ENCODE data around the gene EXD1. TPM values are rescaled to one million over a fixed set of nuclear protein-coding genes. Genes with fewer than 3 reads are reported as not detected.

EXD1 gene
- total and polyA plus RNA-seq, 4 donors: not detected

DNA sequence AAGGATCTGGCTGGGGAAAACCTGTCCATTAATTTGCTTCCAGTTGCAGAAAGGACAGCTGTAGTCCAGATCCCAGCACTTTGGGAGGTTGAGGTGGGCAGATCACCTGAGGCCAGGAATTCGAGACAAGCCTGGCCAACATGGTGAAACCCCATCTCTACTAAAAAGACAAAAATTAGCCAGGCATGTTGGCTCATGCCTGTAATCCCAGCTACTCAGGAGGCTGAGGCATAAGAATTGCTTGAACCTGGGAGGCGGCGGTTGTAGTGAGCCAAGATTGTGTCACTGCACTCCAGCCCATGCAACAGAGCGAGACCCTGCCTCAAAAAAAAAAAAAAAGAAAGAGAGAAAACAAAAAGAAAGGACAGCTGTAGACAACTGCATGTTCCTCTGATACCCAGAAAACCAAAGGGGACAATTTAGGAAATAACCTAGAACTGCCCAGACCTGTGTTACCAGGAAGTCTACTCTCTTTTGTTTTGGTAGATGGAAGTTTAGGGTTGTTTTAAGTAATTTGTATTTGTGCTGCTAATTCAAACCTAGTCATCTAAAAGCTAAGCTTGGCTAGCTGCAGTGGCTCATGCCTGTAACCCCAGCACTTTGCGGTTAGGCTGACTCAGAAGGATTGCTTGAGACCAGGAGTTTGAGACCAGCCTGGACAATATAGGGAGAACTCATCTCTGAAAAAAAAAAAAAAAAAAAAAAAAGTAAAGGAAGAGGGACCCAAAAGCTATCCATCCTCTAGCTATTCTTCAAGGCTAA lies 22.7 kb downstream of the EXD1 start:
- no peak overlapping the region for H3K4me3 ChIP-seq (ENCODE audit: low read depth in 1 of 3, low read length in 3 of 3)
- H3K36me3 ChIP-seq (ENCODE audit: control insufficient read depth in 4 of 4, insufficient read depth in 3 of 4, low read depth in 1 of 4, low read length in 3 of 4): no peaks in the 10 kb centered on the region
- WGBS: 95% methylated on average over 5 of the region's 5 CpGs
- DNase-seq (ENCODE audit: low spot score): no peak
- no peak overlapping the region for H3K27ac ChIP-seq (ENCODE audit: low read depth in 1 of 2, low read length in 2 of 2)
- no peaks in the 10 kb centered on the region for H3K27me3 ChIP-seq (ENCODE audit: control insufficient read depth in 4 of 4, insufficient read depth in 4 of 4, low read length in 3 of 4)
- no peak overlapping the region for H3K9ac ChIP-seq (ENCODE audit: low read depth in 1 of 2, low read length in 2 of 2)
- no peak for TF ChIP-seq NR2F2 (IDR thresholded peaks at IDR 0.05)
- TF ChIP-seq ZBTB33 (IDR thresholded peaks at IDR 0.05): no peak
- no peak for TF ChIP-seq EGR1 (IDR thresholded peaks at IDR 0.05; ENCODE audit: low read depth in 2 of 2)
- TF ChIP-seq, protein P1, sequence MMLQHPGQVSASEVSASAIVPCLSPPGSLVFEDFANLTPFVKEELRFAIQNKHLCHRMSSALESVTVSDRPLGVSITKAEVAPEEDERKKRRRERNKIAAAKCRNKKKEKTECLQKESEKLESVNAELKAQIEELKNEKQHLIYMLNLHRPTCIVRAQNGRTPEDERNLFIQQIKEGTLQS (IDR thresholded peaks at IDR 0.05): no peak
- no peak for TF ChIP-seq YY1 (IDR thresholded peaks at IDR 0.05)
- TF ChIP-seq FOXA1 (IDR thresholded peaks at IDR 0.05): no peak
- no peak for TF ChIP-seq RXRA (IDR thresholded peaks at IDR 0.05)
- no peak for TF ChIP-seq FOXA2 (IDR thresholded peaks at IDR 0.05)
- TF ChIP-seq GABPA (IDR thresholded peaks at IDR 0.05 in 1 of 2, conservative IDR thresholded peaks at IDR 0.05 in 1 of 2): no peak
- TF ChIP-seq, protein P2, sequence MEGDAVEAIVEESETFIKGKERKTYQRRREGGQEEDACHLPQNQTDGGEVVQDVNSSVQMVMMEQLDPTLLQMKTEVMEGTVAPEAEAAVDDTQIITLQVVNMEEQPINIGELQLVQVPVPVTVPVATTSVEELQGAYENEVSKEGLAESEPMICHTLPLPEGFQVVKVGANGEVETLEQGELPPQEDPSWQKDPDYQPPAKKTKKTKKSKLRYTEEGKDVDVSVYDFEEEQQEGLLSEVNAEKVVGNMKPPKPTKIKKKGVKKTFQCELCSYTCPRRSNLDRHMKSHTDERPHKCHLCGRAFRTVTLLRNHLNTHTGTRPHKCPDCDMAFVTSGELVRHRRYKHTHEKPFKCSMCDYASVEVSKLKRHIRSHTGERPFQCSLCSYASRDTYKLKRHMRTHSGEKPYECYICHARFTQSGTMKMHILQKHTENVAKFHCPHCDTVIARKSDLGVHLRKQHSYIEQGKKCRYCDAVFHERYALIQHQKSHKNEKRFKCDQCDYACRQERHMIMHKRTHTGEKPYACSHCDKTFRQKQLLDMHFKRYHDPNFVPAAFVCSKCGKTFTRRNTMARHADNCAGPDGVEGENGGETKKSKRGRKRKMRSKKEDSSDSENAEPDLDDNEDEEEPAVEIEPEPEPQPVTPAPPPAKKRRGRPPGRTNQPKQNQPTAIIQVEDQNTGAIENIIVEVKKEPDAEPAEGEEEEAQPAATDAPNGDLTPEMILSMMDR (IDR thresholded peaks at IDR 0.05; ENCODE audit: low read depth, low read length, missing input control): no peak
- H3K4me1 ChIP-seq (ENCODE audit: control insufficient read depth in 4 of 4, insufficient read depth in 4 of 4, low read length in 3 of 4): no peaks in the 10 kb centered on the region
- no peaks in the 10 kb centered on the region for H3K9me3 ChIP-seq (ENCODE audit: control insufficient read depth in 4 of 4, low read length in 3 of 4)

DNA sequence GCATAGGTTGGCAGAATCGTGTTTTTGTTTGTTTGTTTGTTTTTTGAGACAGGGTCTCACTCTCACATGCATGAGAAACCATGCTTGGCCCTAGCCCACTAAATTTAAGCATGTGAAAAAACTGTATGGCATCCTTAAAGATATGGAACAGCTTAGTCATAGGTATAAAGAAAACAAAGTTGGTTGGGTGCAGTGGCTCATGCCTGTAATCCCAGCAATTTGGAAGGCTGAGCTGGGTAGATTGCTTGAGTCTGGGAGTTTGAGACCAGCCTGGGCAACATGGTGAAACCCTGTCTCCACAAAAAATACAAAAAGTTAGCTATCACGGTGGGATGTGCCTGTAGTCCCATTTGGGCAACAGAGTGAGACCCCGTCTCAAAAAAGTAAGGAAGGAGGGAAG lies 25.2 kb downstream of the EXD1 start:
- H3K27me3 ChIP-seq (ENCODE audit: control insufficient read depth in 4 of 4, insufficient read depth in 4 of 4, low read length in 3 of 4): no peaks in the 10 kb centered on the region
- H3K9me3 ChIP-seq (ENCODE audit: control insufficient read depth in 4 of 4, low read length in 3 of 4): no peaks in the 10 kb centered on the region
- no peak overlapping the region for H3K9ac ChIP-seq (ENCODE audit: low read depth in 1 of 2, low read length in 2 of 2)
- no peaks in the 10 kb centered on the region for H3K36me3 ChIP-seq (ENCODE audit: control insufficient read depth in 4 of 4, insufficient read depth in 3 of 4, low read depth in 1 of 4, low read length in 3 of 4)
- TF ChIP-seq JUND (IDR thresholded peaks at IDR 0.05) (no peak), FOXA2 (IDR thresholded peaks at IDR 0.05) (no peak), EGR1 (IDR thresholded peaks at IDR 0.05; ENCODE audit: low read depth in 2 of 2) (no peak), NR2F2 (IDR thresholded peaks at IDR 0.05) (no peak), HNF4G (IDR thresholded peaks at IDR 0.05) (no peak), ZBTB33 (IDR thresholded peaks at IDR 0.05) (no peak), GABPA (IDR thresholded peaks at IDR 0.05 in 1 of 2, conservative IDR thresholded peaks at IDR 0.05 in 1 of 2) (no peak), HNF4A (conservative IDR thresholded peaks at IDR 0.05) (no peak), YY1 (IDR thresholded peaks at IDR 0.05) (no peak), RAD21 (IDR thresholded peaks at IDR 0.05) (no peak), RXRA (IDR thresholded peaks at IDR 0.05) (no peak)
- TF ChIP-seq, protein P2 (IDR thresholded peaks at IDR 0.05; ENCODE audit: low read depth, low read length, missing input control): no peak
- TF ChIP-seq, protein P3, sequence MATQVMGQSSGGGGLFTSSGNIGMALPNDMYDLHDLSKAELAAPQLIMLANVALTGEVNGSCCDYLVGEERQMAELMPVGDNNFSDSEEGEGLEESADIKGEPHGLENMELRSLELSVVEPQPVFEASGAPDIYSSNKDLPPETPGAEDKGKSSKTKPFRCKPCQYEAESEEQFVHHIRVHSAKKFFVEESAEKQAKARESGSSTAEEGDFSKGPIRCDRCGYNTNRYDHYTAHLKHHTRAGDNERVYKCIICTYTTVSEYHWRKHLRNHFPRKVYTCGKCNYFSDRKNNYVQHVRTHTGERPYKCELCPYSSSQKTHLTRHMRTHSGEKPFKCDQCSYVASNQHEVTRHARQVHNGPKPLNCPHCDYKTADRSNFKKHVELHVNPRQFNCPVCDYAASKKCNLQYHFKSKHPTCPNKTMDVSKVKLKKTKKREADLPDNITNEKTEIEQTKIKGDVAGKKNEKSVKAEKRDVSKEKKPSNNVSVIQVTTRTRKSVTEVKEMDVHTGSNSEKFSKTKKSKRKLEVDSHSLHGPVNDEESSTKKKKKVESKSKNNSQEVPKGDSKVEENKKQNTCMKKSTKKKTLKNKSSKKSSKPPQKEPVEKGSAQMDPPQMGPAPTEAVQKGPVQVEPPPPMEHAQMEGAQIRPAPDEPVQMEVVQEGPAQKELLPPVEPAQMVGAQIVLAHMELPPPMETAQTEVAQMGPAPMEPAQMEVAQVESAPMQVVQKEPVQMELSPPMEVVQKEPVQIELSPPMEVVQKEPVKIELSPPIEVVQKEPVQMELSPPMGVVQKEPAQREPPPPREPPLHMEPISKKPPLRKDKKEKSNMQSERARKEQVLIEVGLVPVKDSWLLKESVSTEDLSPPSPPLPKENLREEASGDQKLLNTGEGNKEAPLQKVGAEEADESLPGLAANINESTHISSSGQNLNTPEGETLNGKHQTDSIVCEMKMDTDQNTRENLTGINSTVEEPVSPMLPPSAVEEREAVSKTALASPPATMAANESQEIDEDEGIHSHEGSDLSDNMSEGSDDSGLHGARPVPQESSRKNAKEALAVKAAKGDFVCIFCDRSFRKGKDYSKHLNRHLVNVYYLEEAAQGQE (IDR thresholded peaks at IDR 0.05): no peak
- TF ChIP-seq, protein P4, sequence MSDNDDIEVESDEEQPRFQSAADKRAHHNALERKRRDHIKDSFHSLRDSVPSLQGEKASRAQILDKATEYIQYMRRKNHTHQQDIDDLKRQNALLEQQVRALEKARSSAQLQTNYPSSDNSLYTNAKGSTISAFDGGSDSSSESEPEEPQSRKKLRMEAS (IDR thresholded peaks at IDR 0.05): no peak
- H3K27ac ChIP-seq (ENCODE audit: low read depth in 1 of 2, low read length in 2 of 2): no peak overlapping the region
- no peak overlapping the region for H3K4me3 ChIP-seq (ENCODE audit: low read depth in 1 of 3, low read length in 3 of 3)
- DNase-seq (ENCODE audit: low spot score): no peak
- no peaks in the 10 kb centered on the region for H3K4me1 ChIP-seq (ENCODE audit: control insufficient read depth in 4 of 4, insufficient read depth in 4 of 4, low read length in 3 of 4)
- 83% methylated on average over 3 of the region's 3 CpGs for WGBS

Measured in liver (tissue), 9 donors.